22Rv1 (cell line): ENCODE measurements around the gene PNN.
A peak's percentile ranks its signal among the peaks of the same experiment; 100 is the strongest.
"Not testable (repeated sequence)": the region's sequence is repeated elsewhere in the genome, so short reads cannot be mapped to it uniquely, and the experiment has no call there.

ENCODE experiments used
- H3K27ac ChIP-seq: fragments of 450-650 bp; 2 replicates; pipeline ENCODE4 v1.5.1; 2017
- CTCF ChIP-seq: fragments of 450-650 bp; IDR thresholded peaks from 2 replicates; pipeline ENCODE4 v1.5.1; 2017; ENCODE audit warnings: mild to moderate bottlenecking
- ZFX ChIP-seq: fragments of 450-650 bp; IDR thresholded peaks from 2 replicates; pipeline ENCODE4 v1.6.1; 2017; ENCODE audit warnings: antibody characterized with exemption, borderline replicate concordance

The PNN gene

DNA sequence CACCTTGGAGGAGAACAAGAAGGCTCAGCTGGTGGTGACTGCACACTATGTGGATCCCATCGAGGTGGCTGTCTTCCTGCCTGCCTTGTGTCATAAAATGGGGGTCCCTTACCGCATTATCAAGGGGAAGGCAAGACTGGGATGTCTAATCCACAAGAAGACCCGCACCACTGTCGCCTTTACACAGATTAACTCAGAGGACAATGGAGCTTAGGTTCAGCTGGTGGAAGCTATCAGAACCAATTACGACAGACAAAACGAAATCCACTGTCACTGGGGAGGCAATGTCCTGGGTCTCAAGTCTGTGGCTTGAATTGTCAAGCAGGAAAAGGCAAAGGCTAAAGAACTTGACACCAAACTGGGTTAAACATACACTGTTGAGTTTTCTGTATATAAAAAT, 17.6 kb upstream of the PNN start:
- H3K27ac ChIP-seq = no peak overlapping the region
- TF ChIP-seq CTCF (no peak), ZFX (no peak)

GRCh38 chr14:39158222-39158858, 16.7 kb upstream of the PNN start:
- no peak overlapping the region for H3K27ac ChIP-seq
- TF ChIP-seq ZFX (no peak), CTCF (no peak)

GRCh38 chr14:39160494-39160893, 14.6 kb upstream of the PNN start:
- TF ChIP-seq ZFX (no peak), CTCF (no peak)
- H3K27ac ChIP-seq = no peak overlapping the region

DNA sequence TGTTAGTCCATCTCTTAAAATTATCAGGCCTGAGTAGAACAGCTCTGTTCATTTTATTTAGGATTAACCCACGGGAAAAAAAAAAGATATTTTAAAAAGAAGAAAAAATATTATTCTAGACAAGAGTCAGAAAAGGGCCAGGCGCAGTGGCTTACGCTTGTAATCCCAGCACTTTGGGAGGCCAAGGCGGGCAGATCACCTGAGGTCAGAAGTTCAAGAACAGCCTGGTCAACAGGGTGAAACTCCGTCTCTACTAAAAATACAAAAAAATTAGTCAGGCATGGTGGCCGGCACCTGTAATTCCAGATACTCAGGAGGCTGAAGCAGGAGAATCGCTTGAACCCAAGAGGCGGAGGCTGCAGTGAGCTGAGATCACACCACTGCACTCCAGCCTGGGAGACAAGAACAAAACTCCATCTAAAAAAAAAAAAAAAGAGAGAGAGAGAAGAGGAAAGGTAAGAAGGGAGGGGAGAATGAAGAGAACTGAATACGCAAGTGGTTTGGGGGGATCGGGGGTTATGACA, 7.2 kb upstream of the PNN start:
- not testable (repeated sequence) for H3K27ac ChIP-seq

GRCh38 chr14:39168591-39168990, 6.5 kb upstream of the PNN start:
- 0 out of 2 replicates have a peak overlapping the region, but pooled peaks have one; percentile 89 for H3K27ac ChIP-seq
- TF ChIP-seq CTCF = no peak
- no peak for TF ChIP-seq ZFX

DNA sequence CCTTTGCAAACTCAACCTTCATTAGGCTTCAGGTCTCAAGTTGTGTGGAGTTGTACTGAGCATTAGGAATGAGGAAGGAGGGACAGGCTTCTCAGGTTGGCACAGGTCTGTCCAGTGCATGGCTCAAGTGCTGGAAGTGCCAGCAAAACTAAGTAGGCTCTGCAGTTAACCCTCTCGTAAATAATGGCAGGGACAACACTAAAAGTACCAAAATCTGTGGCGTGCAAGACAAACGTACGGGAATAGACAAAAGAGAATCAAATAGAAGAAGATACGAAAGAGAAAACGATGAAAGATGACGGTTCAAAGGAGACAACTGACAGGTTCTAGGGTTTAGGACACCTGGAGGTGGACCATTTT, 5.5 kb upstream of the PNN start:
- H3K27ac ChIP-seq = peak overlapping the region; percentile 89
- no peak for TF ChIP-seq CTCF

DNA sequence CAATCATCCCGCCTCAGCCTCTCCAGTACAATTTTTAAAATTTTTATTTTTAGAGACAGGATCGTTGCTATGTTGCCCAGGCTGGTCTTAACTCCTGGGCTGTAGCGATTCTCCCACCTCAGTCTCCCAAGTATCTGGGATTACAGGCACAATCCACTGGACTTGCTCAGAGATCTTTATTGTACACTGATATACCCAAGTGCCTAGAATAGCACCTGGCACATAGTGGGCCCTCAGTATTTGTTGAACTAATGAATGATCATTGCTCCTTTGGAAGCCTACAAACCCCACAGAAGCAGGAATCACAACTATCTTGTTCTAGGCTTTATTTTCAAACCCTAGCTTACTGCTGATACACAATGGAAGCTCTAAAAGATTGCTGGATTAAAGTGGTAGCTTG, 1.9 kb upstream of the PNN start:
- H3K27ac ChIP-seq = peak overlapping the region; percentile 98

More for the DNA sequence above, 1.9 kb upstream of the PNN start:
- TF ChIP-seq CTCF (no peak), ZFX (no peak)
